HG03175 (cell line): ENCODE measurements around the gene ABCA2.

Source experiments
- ATAC-seq: cut with Tn5 transposase; IDR thresholded peaks from one replicate; pipeline ENCODE4 v1.9.1; 2021; ENCODE audit warnings: mild to moderate bottlenecking, moderate library complexity; ENCODE audit not compliant: unreplicated experiment

Gene ABCA2

GRCh38 chr9:137031904-137032640 is 4.0 kb upstream of the ABCA2 start, which contains the start of gene FUT7:
FUT7 (minus strand) TSS chr9:137032088; CDS start chr9:137031991, 97 bp downstream.
- no peak for ATAC-seq

DNA sequence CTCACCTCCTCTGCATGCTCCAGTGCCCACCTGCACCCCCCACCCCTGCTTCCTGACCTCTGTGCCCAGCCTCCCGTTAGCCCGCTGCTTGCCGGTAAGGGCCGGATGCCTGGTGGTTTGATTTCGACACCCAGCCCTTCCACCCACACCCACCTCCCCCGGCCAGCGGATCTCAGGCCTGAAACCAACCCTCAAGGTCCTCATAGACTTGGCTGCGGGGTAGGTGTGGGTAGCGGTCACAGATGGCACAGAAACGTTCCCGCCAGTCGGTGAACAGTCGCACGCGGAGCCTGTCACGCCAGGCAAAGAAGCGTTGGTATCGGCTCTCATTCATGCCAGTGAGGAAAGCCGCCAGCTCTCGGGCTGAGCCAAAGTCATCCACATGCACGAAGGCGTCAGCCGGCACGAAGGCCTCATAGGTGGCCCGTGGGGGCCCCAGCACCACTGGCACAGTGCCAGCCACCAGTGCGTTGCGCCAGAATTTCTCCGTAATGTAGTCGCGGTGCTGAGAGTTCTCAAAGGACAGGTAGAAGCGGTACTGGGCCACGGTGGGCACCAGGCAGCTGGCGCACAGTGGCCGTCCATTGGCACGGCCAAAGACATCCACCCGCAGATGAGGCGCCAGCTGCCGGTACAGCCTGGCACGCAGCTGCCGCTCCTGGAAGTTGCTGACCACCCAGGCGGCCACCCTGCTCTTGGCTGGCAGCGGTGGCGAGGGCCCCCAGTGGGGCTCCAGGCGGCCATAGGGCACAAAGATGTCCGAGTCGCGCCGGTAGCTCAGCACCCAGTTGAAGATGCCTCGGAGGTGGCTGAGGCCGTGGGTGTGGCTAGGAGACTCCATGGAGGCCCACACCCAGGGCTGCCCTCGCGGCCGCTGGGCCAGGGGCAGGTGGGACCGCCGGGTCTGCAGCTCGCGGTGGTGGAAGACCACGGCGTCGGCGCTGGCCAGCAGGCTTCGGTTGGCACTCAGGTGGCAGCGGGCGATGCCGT is 2.8 kb upstream of the ABCA2 start:
- peak; percentile 19 for ATAC-seq

DNA sequence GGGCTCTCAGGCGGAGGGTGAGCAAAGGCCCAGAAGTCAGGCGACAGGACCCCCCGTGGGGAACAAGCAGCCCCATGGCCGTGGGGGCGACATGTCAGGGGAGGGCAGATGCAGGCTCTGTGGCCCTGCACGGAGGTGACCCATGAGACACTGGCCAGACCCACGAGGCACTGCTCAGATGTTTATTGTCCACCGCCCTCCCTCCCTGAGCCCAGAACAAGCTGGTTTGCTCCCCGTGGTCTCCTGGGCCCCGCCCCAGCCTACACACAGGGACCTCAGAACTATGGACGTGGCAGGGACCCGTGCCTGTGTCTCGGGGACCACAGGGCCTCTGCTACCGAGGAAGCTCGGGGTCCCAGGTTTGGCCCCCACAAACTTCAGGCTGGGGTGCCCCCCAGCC is 2.0 kb upstream of the ABCA2 start:
- no peak for ATAC-seq

- peak; percentile 27 for ATAC-seq
These were observed 1.3 kb upstream of the ABCA2 start for GRCh38 chr9:137029058-137029936.

DNA sequence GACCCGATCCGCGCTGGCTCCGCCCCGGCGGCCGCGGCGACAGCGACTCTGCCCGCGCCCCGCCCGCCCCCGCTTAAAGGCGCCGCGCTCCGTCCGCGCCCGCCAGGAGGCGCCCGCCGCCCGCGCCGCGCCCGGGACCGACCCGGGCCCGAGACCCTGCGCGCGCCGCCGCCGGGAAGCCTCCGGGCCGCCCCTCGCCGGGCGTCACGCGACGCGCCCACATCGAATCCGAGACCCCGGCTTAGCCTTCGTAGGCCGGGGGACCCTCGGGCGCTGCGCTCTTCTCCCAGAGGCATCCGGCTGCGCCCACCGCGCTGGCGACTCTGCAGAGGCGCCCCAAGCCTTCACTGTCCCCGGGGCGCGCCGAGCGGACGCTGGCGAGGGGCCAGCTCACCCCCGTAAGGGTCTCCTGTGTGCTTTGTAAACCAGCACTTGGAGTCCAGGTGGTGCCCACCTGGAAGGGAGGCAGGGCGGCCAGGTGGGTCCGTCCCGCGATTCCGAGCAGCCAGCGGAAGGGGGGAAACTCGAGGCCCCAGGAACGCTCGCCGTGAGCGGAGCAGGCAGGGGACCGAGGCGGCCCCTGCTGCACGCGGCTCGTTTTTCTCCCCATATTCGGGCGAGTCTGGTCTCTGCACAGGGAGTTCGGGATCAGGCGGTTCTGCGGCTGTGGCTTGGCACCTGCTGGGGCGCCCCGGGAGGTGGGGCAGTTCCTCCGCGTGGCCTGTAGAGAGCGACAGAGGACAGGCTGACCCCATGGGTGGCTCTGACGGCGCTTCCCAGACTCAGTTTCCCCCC is 423 bp upstream of the ABCA2 start:
- ATAC-seq = peak; percentile 40

DNA sequence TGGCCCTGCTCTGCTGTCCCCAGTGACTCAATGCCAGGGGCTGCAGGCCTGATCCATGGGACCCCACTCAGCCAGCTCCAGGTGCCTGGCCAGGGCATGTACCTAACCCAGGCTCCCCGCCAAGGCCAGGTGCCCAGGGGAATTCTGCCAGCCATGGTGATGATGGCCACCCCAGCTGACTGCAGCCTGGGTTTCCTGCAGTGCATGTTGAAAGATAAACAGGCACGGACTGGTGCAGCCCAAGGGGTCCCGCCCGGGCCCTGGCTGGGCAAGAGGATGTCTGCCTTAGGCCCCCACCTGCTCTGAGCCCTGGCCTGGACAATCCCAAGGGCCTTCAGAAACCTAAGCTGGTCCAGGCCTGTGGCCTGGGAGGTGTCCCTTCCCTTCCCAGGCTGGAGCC is 1.2 kb downstream of the ABCA2 start:
- no peak for ATAC-seq

- no peak for ATAC-seq
These were observed 1.7 kb downstream of the ABCA2 start for GRCh38 chr9:137026384-137026783.

DNA sequence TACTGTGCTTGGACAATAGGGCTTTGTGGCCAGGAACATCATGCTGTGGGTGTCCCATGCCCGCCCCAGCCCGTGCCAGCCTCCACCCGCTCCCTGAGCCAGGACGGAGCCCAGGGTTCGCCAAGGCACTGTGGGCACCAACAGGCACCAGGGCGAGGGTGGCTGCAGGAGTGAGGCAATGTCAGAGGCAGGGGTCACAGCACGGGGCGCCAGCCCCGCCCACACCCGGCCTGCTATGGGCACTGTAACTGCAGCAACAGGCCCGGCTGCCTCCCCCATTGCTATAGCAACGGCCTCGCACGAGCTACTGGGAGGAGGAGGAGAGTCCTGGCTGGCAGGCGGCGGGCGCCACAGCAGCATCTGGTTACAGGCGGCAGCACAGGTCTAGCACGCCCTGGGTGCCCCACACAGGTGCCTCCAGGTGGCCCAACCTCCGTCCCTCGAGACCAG is 2.5 kb downstream of the ABCA2 start:
- ATAC-seq = no peak

GRCh38 chr9:137023583-137023991 is 4.5 kb downstream of the ABCA2 start:
- ATAC-seq = no peak

GRCh38 chr9:137023157-137023556 is 4.9 kb downstream of the ABCA2 start:
- no peak for ATAC-seq

DNA sequence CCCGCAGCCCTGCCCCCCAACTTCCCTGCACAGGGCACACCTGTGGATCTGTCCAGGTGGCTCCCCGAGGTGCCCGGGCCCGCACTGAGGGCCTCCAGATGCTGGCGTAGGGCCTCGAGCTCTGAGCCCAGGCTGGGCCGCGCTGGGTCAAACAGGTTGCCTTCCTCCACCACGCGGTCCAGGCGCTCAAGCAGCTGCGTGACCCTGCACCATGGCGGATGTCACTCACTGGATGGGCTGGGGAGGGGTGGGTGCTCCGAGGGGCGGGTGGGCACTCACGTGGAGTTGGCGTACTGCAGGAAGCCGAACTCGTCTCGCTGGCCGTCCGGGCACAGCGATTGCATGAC is 5.4 kb downstream of the ABCA2 start:
- ATAC-seq = no peak

GRCh38 chr9:137021979-137022661 is 5.9 kb downstream of the ABCA2 start:
- ATAC-seq = no peak

- no peak for ATAC-seq
These were observed 6.5 kb downstream of the ABCA2 start for GRCh38 chr9:137021568-137021978.

- no peak for ATAC-seq
These were observed 7.1 kb downstream of the ABCA2 start for GRCh38 chr9:137020771-137021567.

GRCh38 chr9:137019891-137020683 is 8.0 kb downstream of the ABCA2 start:
- no peak for ATAC-seq

DNA sequence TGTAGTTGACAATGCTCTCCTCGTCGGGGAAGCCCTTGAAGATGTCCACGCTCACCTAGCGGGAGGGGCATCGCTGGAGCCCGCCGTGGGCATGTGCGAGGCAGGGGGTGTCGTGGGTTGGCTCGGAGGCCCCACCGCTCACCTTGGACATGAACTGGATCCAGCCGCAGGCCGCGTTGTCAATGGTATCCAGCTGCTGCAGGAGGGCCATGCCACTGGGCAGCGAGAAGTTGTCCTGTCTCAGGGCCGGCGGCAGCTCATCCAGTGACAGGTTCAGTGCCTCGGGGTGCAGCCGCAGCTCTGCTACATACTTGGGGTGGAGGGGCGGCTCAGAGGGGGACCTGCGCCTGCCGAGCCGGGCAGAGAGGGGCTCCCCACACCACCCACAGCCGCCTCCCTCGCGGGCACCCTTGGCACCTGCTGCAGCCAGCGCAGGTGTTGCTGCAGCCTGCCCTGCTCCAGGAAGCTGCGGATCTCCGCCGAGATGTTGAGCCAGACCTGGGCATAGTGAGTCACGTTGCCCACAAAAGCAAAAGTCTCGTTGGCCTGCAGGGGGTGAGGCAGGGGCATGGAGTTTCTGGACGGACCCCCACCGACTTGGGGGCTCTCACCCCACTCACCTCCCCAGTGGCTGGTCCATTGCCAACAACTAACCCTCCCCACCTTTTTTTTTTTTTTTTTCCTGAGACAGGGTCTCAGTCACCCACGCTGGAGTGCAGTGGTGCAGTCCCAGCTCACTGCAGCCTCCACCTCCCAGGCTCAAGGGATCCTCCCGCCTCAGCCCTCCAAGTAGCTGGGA is 9.1 kb downstream of the ABCA2 start:
- no peak for ATAC-seq
